ENCODE data around the gene ZNF362.

Gene ZNF362

DNA sequence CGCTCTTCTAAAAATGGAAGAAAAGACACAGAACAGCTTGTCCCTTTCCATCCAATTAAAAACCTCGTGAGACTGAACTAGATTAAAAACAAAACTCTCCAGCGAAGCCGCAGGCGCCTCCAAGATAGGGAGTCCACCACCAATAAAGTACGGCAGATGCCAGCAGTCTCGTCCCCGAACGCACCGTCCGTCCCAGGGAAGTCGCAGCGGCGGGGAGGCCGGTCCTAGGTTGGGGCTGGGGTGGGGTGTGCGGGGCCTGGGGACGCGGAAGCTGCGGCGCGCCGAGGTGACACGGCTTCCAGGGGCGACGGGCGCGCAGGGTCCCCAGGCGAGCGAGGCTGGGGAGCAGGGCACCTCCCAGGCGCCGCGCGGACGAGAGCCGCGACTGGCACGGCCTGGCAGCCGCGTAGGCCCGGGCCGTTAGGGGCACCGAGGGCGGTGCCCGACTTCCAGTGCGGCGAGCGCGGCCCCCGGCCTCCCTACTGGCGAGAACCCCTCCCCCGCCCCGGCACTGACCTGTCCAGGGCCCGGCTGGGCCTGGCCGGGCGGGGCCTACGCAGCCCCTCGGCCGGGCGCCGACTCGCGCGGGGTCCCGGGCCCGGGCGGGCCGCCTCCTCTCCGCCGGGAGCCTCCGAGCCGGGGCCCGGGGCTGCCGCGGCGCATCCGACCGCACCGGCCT is 92.9 kb downstream of the ZNF362 start:
- peak overlapping the region; percentile 73 for H3K4me3 ChIP-seq (ENCODE audit: low read length)
- DNase-seq (ENCODE audit: low read depth): no peak
- TF ChIP-seq, protein P1, sequence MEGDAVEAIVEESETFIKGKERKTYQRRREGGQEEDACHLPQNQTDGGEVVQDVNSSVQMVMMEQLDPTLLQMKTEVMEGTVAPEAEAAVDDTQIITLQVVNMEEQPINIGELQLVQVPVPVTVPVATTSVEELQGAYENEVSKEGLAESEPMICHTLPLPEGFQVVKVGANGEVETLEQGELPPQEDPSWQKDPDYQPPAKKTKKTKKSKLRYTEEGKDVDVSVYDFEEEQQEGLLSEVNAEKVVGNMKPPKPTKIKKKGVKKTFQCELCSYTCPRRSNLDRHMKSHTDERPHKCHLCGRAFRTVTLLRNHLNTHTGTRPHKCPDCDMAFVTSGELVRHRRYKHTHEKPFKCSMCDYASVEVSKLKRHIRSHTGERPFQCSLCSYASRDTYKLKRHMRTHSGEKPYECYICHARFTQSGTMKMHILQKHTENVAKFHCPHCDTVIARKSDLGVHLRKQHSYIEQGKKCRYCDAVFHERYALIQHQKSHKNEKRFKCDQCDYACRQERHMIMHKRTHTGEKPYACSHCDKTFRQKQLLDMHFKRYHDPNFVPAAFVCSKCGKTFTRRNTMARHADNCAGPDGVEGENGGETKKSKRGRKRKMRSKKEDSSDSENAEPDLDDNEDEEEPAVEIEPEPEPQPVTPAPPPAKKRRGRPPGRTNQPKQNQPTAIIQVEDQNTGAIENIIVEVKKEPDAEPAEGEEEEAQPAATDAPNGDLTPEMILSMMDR (IDR thresholded peaks at IDR 0.05; ENCODE audit: insufficient read depth, low read depth, low read length, missing control alignments): no peak

DNA sequence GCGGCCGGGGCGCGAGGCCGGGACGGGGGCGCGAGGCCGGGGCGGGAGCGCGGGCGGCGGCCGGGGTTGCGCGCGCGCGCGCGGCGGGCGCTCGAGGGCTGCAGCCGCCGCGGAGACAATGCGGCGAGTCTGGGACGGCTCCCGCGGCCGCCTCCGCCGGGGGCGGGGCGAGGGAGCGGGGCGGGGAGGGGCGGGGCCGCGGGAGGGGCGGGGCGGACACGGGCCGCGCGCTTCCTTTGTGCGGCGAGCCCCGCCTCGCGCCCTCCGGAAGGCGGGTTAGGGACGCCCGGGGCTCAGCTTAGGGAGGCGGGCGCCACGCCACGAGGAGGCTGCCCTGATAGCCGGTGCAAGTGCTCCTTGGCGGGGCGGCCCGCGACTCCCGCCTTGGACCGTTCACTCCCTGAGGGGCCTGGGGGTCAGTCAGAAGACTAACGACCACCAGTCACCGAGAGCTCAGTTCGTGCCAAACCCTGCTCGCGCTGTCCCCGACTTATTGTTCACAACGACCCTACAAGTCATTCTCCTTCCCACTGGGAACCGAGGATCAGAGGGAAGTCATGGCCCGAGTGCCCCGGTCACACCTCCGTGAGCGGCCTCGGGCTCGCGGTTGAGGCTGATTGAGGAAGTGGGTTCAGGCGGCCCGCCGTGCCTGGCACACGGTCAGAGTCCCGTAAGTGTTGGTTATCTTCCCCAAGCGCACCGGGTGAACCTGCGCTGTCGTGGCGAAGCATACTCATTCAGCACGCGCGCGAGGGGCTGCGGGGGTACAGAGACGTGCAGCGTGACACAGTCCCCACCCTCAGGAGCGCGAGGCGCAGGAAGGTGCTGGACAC is 93.7 kb downstream of the ZNF362 start:
- DNase-seq (ENCODE audit: low read depth): peak; percentile 80
- H3K4me3 ChIP-seq (ENCODE audit: low read length): peak overlapping the region; percentile 67
- TF ChIP-seq, protein P1 (IDR thresholded peaks at IDR 0.05; ENCODE audit: insufficient read depth, low read depth, low read length, missing control alignments): no peak
